HG02840 (cell line): Measurements from ENCODE around the gene REXO1.
"Not testable (repeated sequence)": the region's sequence is repeated elsewhere in the genome, so short reads cannot be mapped to it uniquely, and the experiment has no call there.

Source experiments
- ATAC-seq: cut with Tn5 transposase; IDR thresholded peaks from one replicate; pipeline ENCODE4 v1.9.1; 2021; ENCODE audit warnings: mild to moderate bottlenecking, moderate library complexity, moderate number of reproducible peaks; ENCODE audit not compliant: unreplicated experiment, low FRiP score

Gene REXO1

GRCh38 chr19:1877280-1877660, 29.0 kb upstream of the REXO1 start:
- ATAC-seq: not testable (repeated sequence)

DNA sequence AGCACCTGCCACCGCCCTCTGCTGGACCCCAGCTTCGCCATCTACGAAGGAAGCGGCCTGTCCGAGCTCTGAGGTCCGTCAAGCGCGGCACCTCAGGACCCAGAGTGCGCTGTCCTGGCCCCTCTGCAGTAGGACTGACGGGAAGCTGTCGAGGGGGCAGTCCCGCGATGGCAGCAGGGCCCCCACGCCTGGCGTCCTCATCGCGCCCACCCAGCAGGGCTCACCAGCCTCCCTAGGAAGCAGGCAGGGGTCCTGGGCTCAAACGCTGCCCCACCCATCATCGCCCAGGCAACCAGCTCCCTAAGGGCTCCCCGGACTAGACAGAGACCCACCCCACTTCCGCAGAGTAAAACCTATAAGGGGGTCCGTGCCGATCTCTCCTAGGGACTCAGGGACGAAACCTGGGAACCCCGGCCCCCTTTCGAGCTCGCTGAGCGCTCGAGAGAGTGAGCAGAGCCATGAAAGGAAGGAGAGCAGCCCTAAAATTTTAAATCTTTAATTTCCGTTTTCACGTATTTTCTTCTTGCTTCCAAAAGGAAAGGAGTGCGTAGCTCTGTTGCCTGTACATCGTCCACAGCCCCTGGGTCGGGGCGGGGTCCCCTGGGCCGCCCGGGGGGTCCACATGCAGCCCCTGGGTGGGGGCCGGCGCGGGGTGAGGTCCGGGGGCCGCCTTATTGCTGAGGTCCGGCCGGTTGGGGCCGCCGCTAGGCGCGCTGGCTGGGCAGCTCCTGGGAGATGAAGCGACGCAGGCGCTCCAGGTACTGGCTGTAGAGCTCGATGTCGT, 28.4 kb upstream of the REXO1 start:
- not testable (repeated sequence) for ATAC-seq

- ATAC-seq: peak; percentile 64
Measured at GRCh38 chr19:1875646-1876495, 27.6 kb upstream of the REXO1 start.

- ATAC-seq: peak; percentile 10
Measured at GRCh38 chr19:1875265-1875645, 27.0 kb upstream of the REXO1 start.

- no peak for ATAC-seq
Measured at GRCh38 chr19:1874554-1875185, 26.4 kb upstream of the REXO1 start.

DNA sequence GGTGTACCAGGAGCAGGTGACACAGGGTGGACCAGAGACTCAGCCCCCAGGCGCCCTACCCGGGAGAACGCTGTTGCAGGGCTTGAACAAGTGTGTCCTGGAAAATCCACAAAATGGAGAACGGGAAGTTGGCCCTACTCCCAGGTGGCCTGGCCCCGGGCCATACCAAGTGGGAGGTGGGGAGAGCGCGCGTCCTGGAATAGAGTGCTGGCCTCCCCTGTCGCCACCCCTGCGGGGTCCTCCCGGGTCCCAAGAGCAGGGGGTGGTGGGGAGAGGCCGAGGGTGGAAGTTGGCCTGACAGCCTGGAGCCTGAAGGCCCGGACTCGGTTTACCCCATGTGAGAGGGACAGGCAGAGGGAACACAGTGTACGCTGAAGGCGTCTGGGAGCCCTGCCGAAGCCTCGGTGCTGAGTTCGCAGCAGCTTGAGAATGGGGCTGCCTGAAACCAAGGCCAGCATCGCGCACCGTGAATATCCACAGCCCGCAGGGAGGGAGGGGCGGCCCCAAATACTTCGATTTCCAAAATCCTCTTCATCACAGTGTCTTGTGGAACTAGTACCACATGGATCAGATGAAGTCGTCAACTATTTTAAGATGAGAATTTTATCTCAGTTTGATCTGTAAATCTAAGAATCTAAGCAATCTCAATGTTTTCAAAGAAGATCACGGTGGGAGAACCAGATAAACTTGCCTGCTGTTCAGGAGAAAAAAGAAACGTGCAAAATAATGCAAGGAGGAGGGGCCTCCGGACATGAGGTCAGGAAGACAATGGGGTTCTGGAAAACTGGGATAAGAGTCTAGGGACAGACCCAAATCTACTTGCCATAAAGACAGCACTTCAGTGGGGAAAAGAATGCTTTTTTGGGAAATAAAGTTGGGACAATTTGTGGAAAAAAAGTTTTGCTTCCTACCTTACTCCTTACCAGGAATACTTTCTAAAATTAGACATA, 25.5 kb upstream of the REXO1 start:
- no peak for ATAC-seq

DNA sequence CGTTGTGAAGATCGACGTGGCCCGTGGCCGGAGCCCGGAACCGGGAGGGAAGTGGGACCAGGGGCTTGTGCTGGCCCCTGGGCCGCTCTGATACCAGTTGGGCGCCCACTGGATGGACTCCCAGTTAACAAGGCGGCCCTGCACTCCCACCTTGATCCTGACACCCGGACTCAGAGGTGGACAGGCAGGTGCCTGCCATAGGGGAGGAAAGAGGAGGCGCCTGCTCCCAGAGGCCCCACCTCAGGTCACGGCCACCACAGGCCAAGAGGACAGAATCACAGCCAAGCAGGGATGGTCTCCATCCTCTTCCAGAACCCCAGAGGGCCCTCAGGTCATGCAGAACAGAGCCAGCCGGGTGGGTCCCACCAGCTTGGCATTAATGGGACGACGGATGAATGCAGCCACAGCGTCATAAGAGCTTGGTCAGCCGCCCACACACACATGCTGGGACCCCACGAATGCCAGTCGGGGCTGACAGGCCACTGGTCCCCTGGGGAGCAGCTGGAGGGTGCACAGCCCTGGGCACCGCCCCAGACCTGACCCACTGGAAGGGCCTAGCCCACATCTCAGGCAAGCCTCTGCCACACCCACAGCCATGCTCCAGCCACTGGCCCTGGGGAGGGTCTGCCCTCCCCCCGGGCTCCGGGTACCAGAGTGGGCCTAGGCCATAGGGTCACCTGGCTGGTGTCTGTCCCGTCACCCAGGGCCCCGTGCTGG, 24.7 kb upstream of the REXO1 start:
- ATAC-seq: no peak

- ATAC-seq: no peak
Measured at GRCh38 chr19:1871630-1872029, 23.3 kb upstream of the REXO1 start.

DNA sequence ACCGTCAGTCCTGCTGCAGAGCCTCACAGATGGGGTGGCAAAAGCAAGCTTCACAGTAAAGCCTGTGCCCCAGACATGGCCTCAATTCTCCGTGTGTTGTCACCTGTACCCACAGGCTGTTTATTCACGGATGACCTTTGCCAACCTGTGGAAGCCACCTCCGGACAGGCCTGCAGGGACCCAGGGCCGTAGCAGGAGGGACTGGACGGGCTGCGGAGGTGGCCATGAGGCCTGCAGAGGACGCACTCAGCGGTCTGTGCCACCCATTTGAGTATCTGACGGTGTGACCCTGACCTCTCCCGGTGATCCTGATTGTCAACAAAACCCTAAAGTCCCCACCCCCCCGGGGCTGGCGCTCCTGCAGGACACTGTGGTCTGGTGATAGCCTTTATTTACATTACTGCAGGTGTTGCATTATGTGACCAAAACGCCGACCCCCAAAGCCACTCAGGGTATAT, 22.9 kb upstream of the REXO1 start:
- no peak for ATAC-seq

- no peak for ATAC-seq
Measured at GRCh38 chr19:1868971-1869370, 20.7 kb upstream of the REXO1 start.

- no peak for ATAC-seq
Measured at GRCh38 chr19:1867349-1867724, 19.1 kb upstream of the REXO1 start.

DNA sequence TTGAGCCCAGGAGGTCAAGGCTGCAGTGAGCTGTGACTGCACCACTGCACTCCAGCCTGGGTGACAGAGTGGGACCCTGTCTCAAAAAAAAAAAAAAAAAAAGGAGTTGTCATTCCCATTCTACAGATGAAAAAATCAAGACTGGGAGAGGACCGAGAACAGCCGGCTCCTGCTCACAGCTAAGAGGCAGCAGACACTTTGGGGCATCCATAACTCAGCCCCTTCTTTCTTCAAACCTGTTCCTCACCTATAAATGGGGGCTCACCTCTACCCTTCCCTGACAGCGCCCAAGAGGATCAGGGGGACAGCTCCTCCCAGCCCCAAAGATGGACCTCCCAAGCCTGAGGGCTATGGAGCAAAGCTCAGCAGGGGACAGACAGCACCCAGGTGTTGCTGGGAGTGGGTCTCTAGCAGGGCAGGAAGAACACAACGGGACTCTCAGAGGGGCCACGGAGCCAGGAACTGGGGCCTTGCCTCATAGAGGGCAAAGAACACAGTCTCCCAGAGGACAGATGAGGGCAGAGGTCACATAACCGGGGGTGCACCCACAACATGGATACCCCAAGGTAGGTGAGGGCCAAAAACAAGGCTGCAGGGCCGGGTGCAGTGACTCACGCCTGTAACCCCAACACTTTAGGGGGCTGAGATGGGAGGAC, 18.5 kb upstream of the REXO1 start:
- no peak for ATAC-seq

- no peak for ATAC-seq
Measured at GRCh38 chr19:1865172-1866010, 17.1 kb upstream of the REXO1 start.

DNA sequence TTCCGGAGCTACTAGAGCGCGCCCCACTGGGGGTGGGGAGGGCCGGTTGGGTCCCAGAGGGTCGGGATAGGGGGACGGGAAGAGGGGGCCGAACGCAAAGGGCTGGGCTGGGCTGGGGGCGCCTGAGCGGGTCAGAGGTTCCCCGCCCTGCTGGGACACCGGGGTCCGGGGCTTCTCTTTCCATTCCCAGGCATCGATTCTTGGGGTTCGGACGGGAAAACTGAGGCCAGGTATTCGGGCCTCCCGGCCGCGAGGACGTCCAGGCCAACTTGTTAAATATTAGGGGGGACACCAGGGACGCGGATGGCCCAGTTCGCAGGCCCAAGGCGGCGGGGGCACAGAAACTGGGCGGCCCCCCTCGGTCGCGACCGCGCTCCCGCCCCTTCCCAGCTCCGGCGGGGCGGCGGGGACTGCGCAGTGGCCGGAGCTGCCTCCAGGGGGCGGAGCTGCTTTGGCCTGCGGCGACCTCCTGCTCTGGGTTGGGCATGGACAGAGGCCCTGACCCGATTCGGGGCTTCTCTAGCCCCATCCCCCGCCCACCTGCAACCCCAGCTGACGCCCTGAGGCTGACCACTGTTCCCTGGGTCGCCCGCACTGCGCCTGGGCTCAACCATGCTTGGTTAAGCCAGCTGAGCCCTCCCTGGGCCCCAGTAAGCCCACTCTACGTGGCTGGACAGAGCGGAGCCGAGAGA, 16.3 kb upstream of the REXO1 start:
- no peak for ATAC-seq

DNA sequence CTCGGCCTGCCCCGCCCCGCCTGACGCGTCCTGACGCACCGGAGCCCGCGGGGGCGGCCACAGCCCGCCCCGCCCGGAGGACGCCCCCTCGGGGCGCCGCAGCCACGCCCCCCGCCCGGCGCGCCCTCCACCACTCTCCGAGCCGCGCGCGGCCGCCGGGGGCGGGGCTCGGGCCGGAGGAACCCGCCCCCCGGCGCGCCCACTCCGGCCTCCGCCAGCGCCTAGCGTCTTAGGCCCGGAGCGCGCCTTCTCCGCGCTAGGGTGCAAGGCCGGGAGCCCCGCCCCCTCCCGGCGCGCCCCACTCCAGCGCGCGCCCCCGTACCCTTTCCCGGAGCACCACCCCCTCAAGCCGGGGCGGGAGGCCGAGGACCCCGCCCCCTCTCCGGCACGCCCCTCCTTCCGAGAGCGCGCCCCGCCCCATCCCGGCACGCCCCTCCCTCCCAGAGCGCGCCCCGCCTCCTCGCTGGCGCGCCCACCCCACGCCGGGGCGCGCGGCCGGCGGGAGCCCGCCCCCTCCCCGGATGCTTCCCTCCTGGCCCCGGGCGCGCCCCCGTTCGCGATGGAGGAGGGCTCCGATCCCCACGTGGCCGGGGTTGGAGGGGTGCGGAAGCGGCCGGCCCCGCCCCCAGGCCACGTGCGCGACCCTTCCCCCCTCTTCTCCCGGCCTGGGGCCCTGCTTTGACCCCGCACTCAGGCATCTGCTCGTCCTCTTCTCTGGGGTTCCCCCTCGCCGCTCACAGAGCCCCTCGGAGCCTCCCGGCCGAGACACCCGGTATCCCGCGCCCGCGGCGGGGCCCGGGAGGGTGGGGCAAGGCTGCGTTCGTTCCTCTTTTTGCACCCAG, 15.6 kb upstream of the REXO1 start:
- ATAC-seq: peak; percentile 53

- no peak for ATAC-seq
Measured at GRCh38 chr19:1863328-1863637, 15.0 kb upstream of the REXO1 start, which contains the start of gene KLF16. TSS of gene KLF16 (minus strand) at chr19:1863579. CDS start at chr19:1863497, 82 bp downstream.
